Measurements from ENCODE around the gene AGPAT4.
A peak's percentile ranks its signal among the peaks of the same experiment; 100 is the strongest.

AGPAT4 gene

GRCh38 chr6:161281092-161281491, 7.2 kb upstream of the AGPAT4 start:
- H3K36me3 ChIP-seq (ENCODE audit: control insufficient read depth, insufficient read depth, low read length), result no peaks in the 10 kb centered on the region
- no peak overlapping the region for H3K27ac ChIP-seq (ENCODE audit: low read depth, low read length, severe bottlenecking)
- H3K9me3 ChIP-seq (ENCODE audit: control insufficient read depth, low read length), result peaks cover 3% of the 10 kb centered on the region
- WGBS, 2 experiments (ENCODE audit: insufficient coverage in 2 of 2), result 88 to 91% methylated on average over 5 of the region's 5 CpGs
- no peak overlapping the region for H3K4me3 ChIP-seq (ENCODE audit: extremely low read depth, insufficient read depth, low read length, poor library complexity, severe bottlenecking)
- no peaks in the 10 kb centered on the region for H3K4me1 ChIP-seq (ENCODE audit: control insufficient read depth, insufficient read depth, low read length, poor library complexity, severe bottlenecking)

- H3K4me3 ChIP-seq (ENCODE audit: extremely low read depth, insufficient read depth, low read length, poor library complexity, severe bottlenecking), result no peak overlapping the region
- H3K27ac ChIP-seq (ENCODE audit: low read depth, low read length, severe bottlenecking), result no peak overlapping the region
- H3K9me3 ChIP-seq (ENCODE audit: control insufficient read depth, low read length), result peaks cover 3% of the 10 kb centered on the region
- WGBS, 2 experiments (ENCODE audit: insufficient coverage in 2 of 2), result 82 to 92% methylated on average over 2 to 5 of the region's 7 CpGs
- no peaks in the 10 kb centered on the region for H3K36me3 ChIP-seq (ENCODE audit: control insufficient read depth, insufficient read depth, low read length)
- H3K4me1 ChIP-seq (ENCODE audit: control insufficient read depth, insufficient read depth, low read length, poor library complexity, severe bottlenecking), result no peaks in the 10 kb centered on the region
Measured at GRCh38 chr6:161279677-161280415, 6.0 kb upstream of the AGPAT4 start.

DNA sequence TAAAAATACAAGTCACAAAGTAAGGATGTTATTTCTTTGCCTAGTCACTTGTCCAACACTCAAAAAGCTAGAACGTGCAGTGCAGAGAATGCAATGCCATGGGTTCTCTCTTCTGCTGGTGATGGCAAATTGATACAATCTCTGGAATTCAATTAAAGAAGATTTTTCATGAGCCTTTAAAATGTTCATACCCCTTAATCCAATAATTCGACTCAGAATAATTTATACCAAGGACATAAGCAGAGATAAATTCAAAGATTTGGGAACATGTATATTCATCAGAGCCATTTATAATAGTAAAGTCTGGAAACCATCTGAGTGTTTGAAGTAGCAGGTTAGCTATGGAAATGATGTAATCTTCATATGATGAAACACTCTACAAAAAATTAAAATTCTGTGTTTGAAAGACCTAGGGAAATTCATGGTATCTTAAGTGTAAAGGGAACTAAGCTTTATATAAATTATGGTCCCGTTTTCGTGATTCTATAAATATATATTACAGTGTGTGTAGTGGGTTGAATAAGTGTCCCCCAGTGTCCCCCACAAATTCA, 2.8 kb upstream of the AGPAT4 start:
- Histone ChIP-seq H3K36me3 (ENCODE audit: control insufficient read depth, insufficient read depth, low read length) (no peaks in the 10 kb centered on the region), H3K9me3 (ENCODE audit: control insufficient read depth, low read length) (peaks cover 3% of the 10 kb centered on the region), H3K4me1 (ENCODE audit: control insufficient read depth, insufficient read depth, low read length, poor library complexity, severe bottlenecking) (peaks cover 8% of the 10 kb centered on the region), H3K4me3 (ENCODE audit: extremely low read depth, insufficient read depth, low read length, poor library complexity, severe bottlenecking) (no peak overlapping the region), H3K27ac (ENCODE audit: low read depth, low read length, severe bottlenecking) (no peak overlapping the region)
- 100% methylated on average over 1 of the region's 4 CpGs for WGBS, 2 experiments (ENCODE audit: insufficient coverage in 2 of 2)

DNA sequence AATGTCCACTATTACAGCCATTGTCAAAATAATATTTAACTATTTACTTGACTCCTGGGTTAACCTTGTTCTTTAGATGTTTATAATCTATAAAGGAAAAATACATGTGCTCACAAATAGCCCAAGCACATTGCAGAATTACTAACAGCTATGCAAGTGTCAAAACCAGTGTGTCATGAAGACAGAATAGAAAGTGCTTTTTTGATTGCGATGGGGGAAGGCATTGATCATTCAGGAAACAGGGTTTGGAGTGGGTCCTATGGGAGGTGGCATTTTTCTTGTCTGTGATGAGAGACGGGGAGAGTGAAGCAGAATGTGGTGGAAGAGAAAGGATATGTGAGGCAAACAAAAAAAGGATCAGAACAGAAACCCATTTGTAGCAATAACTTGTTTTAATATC, 1.0 kb upstream of the AGPAT4 start:
- Histone ChIP-seq H3K4me3 (ENCODE audit: extremely low read depth, insufficient read depth, low read length, poor library complexity, severe bottlenecking) (no peak overlapping the region), H3K9me3 (ENCODE audit: control insufficient read depth, low read length) (no peaks in the 10 kb centered on the region)
- 92 to 100% methylated on average over 1 to 2 of the region's 2 CpGs for WGBS, 2 experiments (ENCODE audit: insufficient coverage in 2 of 2)

DNA sequence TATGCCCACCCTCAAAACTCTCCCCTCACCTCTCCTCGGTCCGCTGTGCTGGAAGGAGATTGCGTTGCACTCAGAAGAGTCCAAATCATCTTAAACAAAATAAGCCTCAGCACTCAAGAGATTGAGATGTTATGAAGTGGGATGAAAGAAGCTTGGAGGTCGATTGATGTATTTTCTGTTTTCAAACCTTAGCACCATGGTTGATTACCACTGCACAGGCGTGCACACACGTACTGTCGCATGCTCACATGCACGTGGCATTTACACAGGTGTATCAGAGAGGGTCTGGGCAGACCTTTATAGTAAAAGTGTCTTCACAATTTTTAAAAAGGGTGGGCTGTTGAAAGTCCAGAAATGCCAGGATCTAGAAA, 612 bp upstream of the AGPAT4 start:
- H3K4me3 ChIP-seq (ENCODE audit: extremely low read depth, insufficient read depth, low read length, poor library complexity, severe bottlenecking), result peak overlapping the region; percentile 62
- H3K27ac ChIP-seq (ENCODE audit: low read depth, low read length, severe bottlenecking), result peak overlapping the region; percentile 96
- peaks cover 15% of the 10 kb centered on the region for H3K36me3 ChIP-seq (ENCODE audit: control insufficient read depth, insufficient read depth, low read length)
- H3K9me3 ChIP-seq (ENCODE audit: control insufficient read depth, low read length), result no peaks in the 10 kb centered on the region
- WGBS, 2 experiments (ENCODE audit: insufficient coverage in 2 of 2), result 38 to 72% methylated on average over 2 to 4 of the region's 8 CpGs
- H3K4me1 ChIP-seq (ENCODE audit: control insufficient read depth, insufficient read depth, low read length, poor library complexity, severe bottlenecking), result peaks cover 9% of the 10 kb centered on the region

More for the DNA sequence above, 1.0 kb upstream of the AGPAT4 start:
- Histone ChIP-seq H3K36me3 (ENCODE audit: control insufficient read depth, insufficient read depth, low read length) (peaks cover 12% of the 10 kb centered on the region), H3K4me1 (ENCODE audit: control insufficient read depth, insufficient read depth, low read length, poor library complexity, severe bottlenecking) (peaks cover 9% of the 10 kb centered on the region), H3K27ac (ENCODE audit: low read depth, low read length, severe bottlenecking) (no peak overlapping the region)

- Histone ChIP-seq H3K27ac (ENCODE audit: low read depth, low read length, severe bottlenecking) (peak overlapping the region; percentile 96), H3K36me3 (ENCODE audit: control insufficient read depth, insufficient read depth, low read length) (peaks cover 26% of the 10 kb centered on the region), H3K4me3 (ENCODE audit: extremely low read depth, insufficient read depth, low read length, poor library complexity, severe bottlenecking) (peak overlapping the region; percentile 62), H3K9me3 (ENCODE audit: control insufficient read depth, low read length) (no peaks in the 10 kb centered on the region), H3K4me1 (ENCODE audit: control insufficient read depth, insufficient read depth, low read length, poor library complexity, severe bottlenecking) (peaks cover 9% of the 10 kb centered on the region)
- WGBS, 2 experiments (ENCODE audit: insufficient coverage in 2 of 2), result no CpG with 5 or more reads among the region's 11 CpGs
Measured at GRCh38 chr6:161273274-161273751, 548 bp downstream of the AGPAT4 start.

DNA sequence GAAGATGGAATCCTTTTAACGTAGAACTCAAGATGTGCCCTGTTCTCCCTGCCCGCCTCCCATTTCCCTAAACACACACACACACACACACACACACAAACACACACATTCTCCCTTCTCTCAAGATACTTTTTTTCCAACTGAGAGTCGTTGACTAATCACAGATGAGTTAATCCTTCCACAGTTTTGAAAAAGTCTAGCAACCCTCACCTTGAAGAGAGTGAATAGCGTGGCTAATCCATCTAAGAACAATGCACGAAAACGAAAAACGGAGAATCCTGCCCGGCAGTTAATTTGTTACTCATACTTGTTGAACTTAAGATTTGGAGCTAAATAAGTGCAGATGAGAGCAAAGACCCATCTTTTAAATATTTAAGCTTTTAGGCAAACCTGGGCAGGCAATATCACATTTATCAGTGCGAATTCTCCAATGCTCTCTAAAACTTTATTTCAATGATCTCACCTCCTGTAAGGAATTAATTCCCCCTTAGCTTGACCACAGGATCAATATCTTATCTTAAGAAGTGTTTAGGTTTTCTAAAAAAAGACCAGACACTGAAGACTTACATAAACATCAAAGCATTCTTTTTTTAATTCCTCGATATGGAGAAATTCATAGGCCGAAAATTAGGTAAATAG, 1.1 kb downstream of the AGPAT4 start:
- H3K4me3 ChIP-seq (ENCODE audit: extremely low read depth, insufficient read depth, low read length, poor library complexity, severe bottlenecking), result peak overlapping the region; percentile 62
- peak overlapping the region; percentile 96 for H3K27ac ChIP-seq (ENCODE audit: low read depth, low read length, severe bottlenecking)
- H3K9me3 ChIP-seq (ENCODE audit: control insufficient read depth, low read length), result no peaks in the 10 kb centered on the region
- H3K36me3 ChIP-seq (ENCODE audit: control insufficient read depth, insufficient read depth, low read length), result peaks cover 32% of the 10 kb centered on the region
- H3K4me1 ChIP-seq (ENCODE audit: control insufficient read depth, insufficient read depth, low read length, poor library complexity, severe bottlenecking), result peaks cover 9% of the 10 kb centered on the region
- 2 to 4% methylated on average over 5 to 8 of the region's 11 CpGs for WGBS, 2 experiments (ENCODE audit: insufficient coverage in 2 of 2)

DNA sequence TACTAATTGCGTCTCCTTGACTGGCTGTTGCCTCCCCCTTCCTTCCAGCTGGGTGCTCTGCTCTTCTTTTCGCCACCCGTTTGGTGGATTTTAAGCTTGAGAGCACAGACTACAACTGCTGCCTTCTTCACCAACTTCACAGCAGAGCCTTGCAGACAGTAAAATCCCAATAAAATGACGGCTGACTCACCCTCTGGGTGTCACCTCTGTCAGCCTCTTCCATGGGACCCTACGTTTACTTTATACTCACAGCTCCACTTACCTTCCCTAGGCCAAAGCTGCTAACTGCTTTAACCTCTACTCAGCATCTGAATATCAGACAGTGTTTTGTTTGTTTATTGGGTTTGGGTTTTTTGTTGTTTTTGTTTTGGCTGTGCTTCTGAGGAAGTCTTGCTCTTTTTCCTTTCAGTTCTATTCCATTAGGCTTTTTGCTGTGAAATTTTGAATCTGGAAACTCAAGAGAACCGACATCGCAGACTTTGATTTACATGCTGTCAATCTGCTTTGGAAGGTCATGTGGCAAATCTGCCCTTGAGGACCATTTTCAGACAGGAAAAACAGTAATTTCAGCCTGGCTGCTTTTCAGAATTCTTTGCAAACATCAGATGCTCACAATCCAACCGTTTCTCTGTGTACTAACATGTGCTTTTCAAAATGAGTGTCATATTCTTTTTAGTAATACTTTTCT, 2.4 kb downstream of the AGPAT4 start:
- peaks cover 34% of the 10 kb centered on the region for H3K36me3 ChIP-seq (ENCODE audit: control insufficient read depth, insufficient read depth, low read length)
- H3K27ac ChIP-seq (ENCODE audit: low read depth, low read length, severe bottlenecking), result no peak overlapping the region
- H3K9me3 ChIP-seq (ENCODE audit: control insufficient read depth, low read length), result no peaks in the 10 kb centered on the region
- no peak overlapping the region for H3K4me3 ChIP-seq (ENCODE audit: extremely low read depth, insufficient read depth, low read length, poor library complexity, severe bottlenecking)
- H3K4me1 ChIP-seq (ENCODE audit: control insufficient read depth, insufficient read depth, low read length, poor library complexity, severe bottlenecking), result peaks cover 15% of the 10 kb centered on the region
- WGBS, 2 experiments (ENCODE audit: insufficient coverage in 2 of 2), result 61 to 73% methylated on average over 5 to 6 of the region's 8 CpGs

- Histone ChIP-seq H3K9me3 (ENCODE audit: control insufficient read depth, low read length) (no peaks in the 10 kb centered on the region), H3K4me3 (ENCODE audit: extremely low read depth, insufficient read depth, low read length, poor library complexity, severe bottlenecking) (no peak overlapping the region), H3K27ac (ENCODE audit: low read depth, low read length, severe bottlenecking) (no peak overlapping the region), H3K36me3 (ENCODE audit: control insufficient read depth, insufficient read depth, low read length) (peaks cover 42% of the 10 kb centered on the region), H3K4me1 (ENCODE audit: control insufficient read depth, insufficient read depth, low read length, poor library complexity, severe bottlenecking) (peaks cover 21% of the 10 kb centered on the region)
- WGBS, 2 experiments (ENCODE audit: insufficient coverage in 2 of 2), result 92 to 100% methylated on average over 4 of the region's 5 CpGs
Measured at GRCh38 chr6:161270116-161270515, 3.7 kb downstream of the AGPAT4 start.

DNA sequence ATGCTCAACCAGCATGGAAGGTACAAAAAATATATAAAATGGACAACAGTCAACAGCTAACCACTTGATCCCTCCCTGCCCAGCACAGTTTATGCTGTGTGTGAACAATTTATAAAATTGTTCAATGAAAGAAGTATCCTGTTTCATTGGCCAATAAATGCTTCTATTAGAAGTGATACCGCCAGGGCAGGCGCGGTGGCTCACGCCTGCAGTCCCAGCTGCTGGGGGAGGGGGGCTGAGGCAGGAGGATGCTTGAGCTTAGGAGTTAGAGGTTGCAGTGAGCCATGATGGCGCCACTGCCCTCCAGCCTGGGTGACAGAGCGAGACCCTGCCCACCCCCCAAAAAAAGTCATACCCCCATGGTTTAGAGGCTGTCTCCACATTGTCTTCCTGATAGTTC, 4.6 kb downstream of the AGPAT4 start:
- peaks cover 47% of the 10 kb centered on the region for H3K36me3 ChIP-seq (ENCODE audit: control insufficient read depth, insufficient read depth, low read length)
- WGBS, 2 experiments (ENCODE audit: insufficient coverage in 2 of 2), result 93 to 100% methylated on average over 1 to 4 of the region's 6 CpGs
- peaks cover 21% of the 10 kb centered on the region for H3K4me1 ChIP-seq (ENCODE audit: control insufficient read depth, insufficient read depth, low read length, poor library complexity, severe bottlenecking)
- no peak overlapping the region for H3K4me3 ChIP-seq (ENCODE audit: extremely low read depth, insufficient read depth, low read length, poor library complexity, severe bottlenecking)
- H3K27ac ChIP-seq (ENCODE audit: low read depth, low read length, severe bottlenecking), result no peak overlapping the region
- H3K9me3 ChIP-seq (ENCODE audit: control insufficient read depth, low read length), result no peaks in the 10 kb centered on the region
